ENCODE measurements around the gene CPVL.

CPVL gene

DNA sequence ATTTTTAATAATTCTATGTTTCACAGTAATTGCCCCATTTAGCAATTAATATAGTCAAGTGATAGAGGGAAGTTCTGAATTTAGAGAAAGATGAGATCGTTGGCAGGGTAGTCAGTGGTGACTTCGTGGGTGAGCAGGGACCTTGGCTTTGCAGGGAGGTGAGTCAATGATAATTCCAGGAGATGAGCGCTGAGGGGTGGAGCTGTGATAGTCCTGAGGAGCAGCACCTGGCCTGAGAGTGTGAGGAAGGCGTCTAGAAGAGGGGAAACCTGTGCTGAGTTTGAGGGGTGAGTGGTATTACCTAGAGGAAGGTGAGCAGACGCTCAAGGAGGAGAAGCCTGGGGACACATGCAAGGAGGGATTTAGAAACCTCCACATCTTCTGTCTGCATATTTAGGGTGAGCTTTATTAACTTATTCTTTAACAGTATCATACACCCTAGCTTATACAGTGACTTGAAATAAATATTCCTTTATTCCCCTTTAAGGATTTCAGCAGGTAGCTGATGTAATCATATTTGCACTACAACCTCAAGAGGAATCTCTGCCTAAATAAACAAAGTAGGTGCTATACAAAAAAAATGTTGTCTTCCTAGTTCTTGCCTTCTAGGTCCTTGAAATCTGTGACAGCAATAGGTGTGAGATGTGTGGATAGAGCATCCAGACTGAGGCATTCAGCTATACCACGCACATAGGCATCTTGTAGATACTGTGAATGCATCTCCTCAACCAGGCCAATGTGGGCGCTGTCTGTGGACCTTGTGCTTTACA is 186.1 kb downstream of the CPVL start:
- no peak for DNase-seq

DNA sequence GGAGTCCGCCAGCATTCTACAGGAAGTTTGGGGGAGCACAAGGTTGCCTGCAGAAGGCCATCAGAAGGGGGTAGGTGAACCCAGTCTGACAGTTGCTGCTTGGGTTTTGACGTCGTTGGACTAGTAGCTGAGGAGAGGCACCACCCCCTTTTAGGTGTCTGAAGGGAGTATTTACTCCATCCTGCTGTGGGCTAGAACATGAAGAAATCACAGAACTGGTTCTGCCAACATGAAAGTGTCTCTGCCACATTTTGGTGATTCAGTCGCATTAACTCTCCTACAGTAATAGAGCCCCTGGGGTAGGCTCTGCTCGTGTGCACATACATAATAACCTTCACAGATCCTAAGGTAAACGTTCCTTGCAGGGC is 187.4 kb downstream of the CPVL start:
- DNase-seq: no peak

DNA sequence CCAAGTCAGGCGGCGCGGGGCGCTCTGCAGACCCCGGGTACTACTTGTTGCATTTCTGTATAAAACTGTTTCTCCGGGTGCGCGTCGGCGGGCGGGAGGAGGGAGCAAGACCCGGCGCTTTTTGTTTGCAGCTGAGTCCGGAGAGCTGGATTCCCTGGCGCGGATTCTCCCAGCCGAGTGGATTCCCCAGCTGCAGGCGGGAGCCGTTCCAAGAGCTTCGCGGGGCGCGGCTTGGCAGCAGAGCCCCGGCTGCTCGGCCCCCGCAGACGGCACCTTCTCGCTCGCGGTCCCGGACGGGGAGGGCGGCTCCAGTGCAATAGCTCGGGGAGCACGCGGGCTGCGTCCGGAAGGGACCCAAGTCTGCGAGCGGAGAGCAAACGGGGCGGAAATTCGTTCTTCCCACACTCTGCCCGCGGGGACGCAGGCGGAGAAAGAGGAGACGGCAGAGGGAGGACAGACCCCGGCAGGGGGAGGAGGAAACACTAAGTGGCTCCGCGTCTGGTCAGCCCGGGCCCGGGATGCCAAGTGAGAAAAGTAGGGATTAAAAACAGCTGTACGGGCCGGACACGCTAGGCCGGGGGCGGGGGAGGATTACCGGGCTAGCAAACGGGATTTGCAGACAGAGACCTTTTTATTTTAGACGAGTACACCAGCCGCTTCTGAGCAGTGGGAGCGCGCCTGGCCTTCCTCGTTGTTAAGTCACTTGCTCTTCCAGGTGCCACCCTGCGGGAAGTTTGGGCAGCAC is 187.9 kb downstream of the CPVL start, which contains the start of gene TRIL:
TSS of gene TRIL (minus strand) at position 96 of the 745 bp plus-strand sequence. CDS start 284 bp downstream, outside the sequence.
- peak; percentile 3 for DNase-seq

DNA sequence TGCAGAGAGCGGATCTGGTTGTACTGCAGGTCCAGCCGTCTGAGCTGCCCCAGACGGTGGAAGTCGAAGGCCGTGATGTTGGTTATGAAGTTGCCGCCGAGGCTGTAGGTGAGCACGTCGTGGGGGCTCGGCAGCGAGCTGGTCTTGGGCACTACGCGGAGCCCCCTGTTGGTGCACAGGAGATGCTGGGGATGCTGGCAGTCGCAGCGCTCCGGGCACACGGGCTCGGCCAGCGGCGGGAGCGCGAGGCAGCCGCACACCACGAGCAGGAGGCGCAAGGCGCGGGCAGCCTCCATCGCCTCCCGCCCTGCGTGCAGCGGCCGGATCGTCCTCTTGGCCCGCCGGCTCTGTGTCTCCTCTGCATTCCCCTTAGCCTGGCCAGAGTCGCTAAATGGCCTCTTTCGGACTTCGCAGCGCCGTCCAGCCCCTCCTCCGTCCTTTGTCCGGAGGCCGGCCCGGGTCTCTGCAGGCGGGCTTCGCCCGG is 188.5 kb downstream of the CPVL start:
- DNase-seq: no peak

DNA sequence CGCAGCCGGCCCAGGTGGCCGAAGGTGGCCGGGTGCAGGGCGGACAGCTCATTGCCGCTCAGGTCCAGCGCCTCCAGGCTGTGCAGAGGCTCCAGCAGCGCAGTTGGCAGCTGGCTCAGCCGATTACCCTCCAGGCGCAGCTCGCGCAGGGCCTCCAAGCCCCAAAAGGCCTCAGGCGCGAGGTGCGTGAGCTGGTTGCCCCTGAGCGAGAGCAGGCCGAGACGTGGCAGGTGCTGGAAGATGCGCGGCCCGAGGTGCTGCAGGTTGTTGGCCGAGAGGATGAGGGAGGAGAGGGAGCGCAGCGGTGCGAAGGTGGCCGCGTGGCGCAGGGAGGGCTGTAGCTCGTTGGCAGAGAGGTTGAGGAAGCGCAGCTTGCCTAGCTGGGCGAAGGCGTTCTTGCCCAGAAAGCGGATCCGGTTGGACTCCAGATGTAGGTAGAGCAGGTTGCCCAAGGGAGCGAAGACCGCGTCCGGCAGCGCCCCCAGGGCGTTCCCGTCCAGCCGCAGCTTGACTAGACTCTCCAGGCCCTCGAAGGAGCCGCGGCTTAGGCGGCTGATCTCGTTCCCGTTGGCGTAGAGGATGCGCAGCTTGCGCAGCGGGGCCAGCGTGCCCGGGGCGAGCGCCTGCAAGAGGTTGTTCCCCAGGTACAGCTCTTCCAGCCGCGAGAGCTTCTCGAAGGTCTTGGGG is 189.1 kb downstream of the CPVL start:
- no peak for DNase-seq

DNA sequence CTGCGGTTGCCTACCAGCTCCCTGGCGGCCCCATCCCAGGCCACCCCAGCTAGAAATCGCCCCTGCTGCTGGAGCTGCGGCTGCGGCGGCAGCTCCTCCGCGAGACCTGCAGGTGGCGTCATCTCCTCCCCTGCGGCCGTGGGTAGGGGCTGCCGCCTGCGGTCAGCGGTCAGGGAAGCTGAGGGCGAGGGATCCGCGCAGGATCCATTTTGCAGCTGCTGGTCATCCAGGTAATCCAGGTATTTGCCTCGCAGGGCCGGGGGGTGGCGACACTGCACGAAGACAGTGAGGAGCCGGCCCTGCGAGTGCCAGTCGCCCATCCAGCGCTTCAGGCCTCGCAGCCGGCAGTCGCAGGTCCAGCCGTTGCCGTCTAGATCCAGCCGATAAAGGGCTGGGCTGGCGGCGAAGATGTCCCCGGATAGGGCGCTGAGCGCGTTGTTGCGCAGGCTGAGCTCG is 189.7 kb downstream of the CPVL start:
- peak; percentile 29 for DNase-seq

DNA sequence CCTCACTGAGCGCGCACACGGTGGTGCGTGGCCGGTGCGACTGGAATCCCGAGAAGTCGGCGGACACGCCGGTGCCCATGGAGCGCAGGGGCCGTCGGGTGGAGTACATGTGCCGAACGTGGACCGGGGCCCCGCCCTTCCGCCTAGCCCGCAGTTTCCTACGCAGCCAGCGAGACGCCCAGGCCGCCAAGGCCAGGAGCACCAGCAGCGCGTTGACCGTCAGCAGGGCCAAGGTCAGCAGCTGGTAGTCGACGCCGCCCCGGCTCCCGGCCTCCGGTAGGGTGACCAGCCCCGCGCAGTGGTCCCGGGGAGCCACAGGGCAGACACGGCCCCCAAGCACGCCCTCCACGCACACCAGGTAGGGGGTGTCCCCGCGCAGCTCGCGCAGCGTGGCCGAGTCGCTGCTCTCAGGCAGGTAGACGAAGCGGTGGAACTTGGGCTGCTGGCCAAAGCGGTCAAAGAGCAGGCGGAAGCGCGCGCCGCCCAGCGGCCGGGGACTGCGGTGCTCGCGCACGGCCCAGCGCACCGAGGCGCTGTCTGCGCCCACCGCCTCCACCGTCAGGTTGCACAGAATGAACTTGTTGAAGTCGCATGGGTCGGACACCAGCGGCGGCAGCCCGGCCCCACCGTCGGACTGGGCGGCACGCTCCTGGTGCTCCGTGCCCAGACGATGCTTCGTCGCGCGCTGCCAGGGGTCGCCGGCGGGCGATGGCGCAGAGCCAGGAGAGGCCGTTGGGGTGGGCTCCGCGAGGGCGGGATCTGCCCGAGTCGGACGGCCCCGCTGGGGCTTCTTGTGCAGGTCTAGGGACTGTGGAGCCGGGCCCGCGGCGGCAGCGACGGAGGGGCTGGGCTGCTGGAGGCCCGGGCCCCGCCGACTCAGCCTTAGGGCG is 190.4 kb downstream of the CPVL start:
- DNase-seq: no peak

DNA sequence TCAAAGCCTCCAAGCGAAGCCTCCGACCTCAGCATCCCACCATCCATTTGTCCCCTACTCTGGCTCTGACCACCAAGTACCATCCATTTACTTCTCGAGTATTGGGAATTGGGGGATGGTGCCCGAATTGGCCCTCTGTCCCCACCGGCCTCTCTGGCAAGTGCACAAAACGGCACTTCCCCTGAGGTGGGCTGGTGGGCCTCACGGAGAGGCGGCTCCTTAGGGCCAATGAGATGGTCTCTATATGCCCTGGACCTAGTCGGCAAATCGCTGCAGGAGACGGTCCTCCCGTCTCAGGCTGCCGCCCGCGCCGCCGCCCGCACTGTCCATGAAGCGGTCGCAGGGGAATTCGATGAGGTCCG is 191.0 kb downstream of the CPVL start:
- no peak for DNase-seq

DNA sequence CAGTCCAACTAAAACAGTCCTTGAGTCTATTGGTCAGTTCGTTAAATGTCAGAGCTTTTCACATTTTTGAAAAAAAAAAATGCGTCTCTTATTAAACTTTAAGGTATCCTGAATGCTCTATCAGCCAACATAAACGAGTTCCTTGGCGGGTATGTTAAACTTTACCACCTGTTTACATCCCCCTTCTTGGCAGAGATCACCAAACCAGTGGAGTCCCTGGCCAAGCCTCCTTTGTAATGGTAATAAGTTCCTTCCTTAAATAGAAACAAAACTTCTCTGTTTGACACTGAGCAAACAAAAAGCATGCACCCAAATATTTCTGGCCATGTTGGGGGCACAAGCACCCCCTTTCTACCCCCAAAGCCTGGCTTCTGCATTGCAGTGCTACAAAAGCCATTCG is 191.4 kb downstream of the CPVL start:
- no peak for DNase-seq

DNA sequence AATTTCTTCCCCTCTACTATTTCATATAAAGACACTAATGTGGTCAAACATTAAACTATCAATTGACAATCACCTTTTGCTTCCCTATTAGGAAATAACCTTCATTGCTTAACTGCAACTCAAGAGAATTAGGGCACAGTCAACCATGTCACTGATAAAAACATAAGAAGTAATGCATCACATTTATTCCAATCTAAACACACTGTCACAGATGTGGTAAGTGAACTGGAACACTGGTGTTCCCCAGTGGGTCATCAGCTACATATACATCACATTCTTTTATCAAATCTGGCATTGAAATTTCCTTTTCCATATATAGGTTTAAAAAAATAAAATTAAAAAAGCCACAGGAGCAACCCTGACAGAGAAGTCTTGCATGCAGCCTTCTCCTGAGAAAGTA is 191.9 kb downstream of the CPVL start:
- DNase-seq: no peak

DNA sequence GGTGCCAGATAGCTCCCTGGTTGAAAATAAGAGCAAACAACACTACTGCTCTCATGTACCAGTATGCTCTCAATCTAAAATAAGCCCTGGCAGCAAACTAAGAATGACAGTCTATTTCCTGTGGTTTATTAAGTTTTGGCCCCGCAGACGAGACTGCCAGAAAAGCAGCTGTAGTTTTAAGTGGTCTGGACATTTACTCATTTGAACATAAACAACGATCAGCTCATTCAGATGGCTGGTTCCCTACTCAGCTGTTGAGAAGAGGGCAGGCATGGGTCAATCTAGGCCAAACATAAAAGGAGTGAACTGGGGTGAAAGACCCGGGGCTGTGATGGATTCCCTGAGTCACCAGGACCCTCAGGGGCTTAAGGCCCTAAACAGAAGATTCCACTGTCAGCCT is 192.7 kb downstream of the CPVL start:
- no peak for DNase-seq
